ENCODE results near the gene NUP210.

DNA sequence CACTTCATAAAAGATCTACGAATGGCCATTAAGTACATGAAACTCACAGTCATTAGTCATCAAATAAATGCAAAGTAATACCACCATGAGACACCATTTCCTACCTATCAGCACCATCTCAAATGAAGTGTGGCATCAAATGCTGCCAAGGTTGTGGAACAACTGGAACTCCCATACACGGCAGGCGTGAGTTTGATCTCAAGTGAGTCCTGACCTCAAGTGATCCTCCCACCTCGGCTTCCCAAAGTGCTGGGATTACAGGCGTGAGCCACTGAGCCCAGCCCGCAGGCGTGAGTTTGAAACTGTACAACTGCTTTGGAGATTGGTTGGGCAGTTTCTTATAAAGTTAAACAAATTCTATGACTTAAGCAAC is 31.2 kb upstream of the NUP210 start:
- TF ChIP-seq, protein P1, sequence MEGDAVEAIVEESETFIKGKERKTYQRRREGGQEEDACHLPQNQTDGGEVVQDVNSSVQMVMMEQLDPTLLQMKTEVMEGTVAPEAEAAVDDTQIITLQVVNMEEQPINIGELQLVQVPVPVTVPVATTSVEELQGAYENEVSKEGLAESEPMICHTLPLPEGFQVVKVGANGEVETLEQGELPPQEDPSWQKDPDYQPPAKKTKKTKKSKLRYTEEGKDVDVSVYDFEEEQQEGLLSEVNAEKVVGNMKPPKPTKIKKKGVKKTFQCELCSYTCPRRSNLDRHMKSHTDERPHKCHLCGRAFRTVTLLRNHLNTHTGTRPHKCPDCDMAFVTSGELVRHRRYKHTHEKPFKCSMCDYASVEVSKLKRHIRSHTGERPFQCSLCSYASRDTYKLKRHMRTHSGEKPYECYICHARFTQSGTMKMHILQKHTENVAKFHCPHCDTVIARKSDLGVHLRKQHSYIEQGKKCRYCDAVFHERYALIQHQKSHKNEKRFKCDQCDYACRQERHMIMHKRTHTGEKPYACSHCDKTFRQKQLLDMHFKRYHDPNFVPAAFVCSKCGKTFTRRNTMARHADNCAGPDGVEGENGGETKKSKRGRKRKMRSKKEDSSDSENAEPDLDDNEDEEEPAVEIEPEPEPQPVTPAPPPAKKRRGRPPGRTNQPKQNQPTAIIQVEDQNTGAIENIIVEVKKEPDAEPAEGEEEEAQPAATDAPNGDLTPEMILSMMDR (conservative IDR thresholded peaks at IDR 0.05; ENCODE audit: low read depth, low read length): no peak
- TF ChIP-seq EZH2 (IDR thresholded peaks at IDR 0.05; ENCODE audit: low read length, unreplicated experiment): no peak
